HL-60 (cell line): ENCODE results near the gene CAMK2D.

Experiments
- DNase-seq, 2 experiments: peaks; one replicate each; pipeline ENCODE4 v3.0.0-alpha.2; 2010 to 2020; ENCODE audit warnings: low read depth in 1 of 2, low spot score in 1 of 2
- H3K27ac ChIP-seq: fragments of 250-450 bp; sonication (Bioruptor Pico); replicated peaks from 2 replicates; pipeline ENCODE4 v1.5.1; 2020; ENCODE audit warnings: mild to moderate bottlenecking, moderate library complexity
- H3K27me3 ChIP-seq: fragments of 250-450 bp; sonication (Bioruptor Pico); 2 replicates; pipeline ENCODE4 v1.5.1; 2021; ENCODE audit warnings: mild to moderate bottlenecking, moderate library complexity; ENCODE audit not compliant: insufficient read depth, poor library complexity, severe bottlenecking
- H3K4me3 ChIP-seq: replicated peaks from 2 replicates; pipeline ENCODE4 v1.5.1; 2011; ENCODE audit warnings: mild to moderate bottlenecking, control low read depth, low read length; ENCODE audit not compliant: insufficient read depth
- CTCF ChIP-seq: IDR thresholded peaks from one replicate; pipeline ENCODE4 v1.5.1; 2011; ENCODE audit warnings: low read length, control low read depth, inconsistent platforms; ENCODE audit not compliant: insufficient read depth
- GABPA ChIP-seq: IDR thresholded peaks from 2 replicates; pipeline ENCODE4 v1.6.1; 2012; ENCODE audit warnings: low read depth
- POLR2AphosphoS5 ChIP-seq: IDR thresholded peaks from 2 replicates; pipeline ENCODE4 v1.6.1; 2012; ENCODE audit warnings: low read depth
- REST ChIP-seq: IDR thresholded peaks from 2 replicates; pipeline ENCODE4 v1.6.1; 2012; ENCODE audit warnings: low read depth; ENCODE audit not compliant: insufficient replicate concordance
- SPI1 ChIP-seq: IDR thresholded peaks from 2 replicates; pipeline ENCODE4 v1.6.1; 2012; ENCODE audit warnings: low read depth, mild to moderate bottlenecking, borderline replicate concordance

CAMK2D gene

GRCh38 chr4:113773756-113774155, 12.2 kb upstream of the CAMK2D start:
- peaks cover 6% of the 10 kb centered on the region for H3K27me3 ChIP-seq
- no peak overlapping the region for H3K27ac ChIP-seq
- no peak for TF ChIP-seq CTCF
- no peak overlapping the region for H3K4me3 ChIP-seq
- no peak for DNase-seq

GRCh38 chr4:113773014-113773413, 11.5 kb upstream of the CAMK2D start:
- TF ChIP-seq REST (no peak), GABPA (no peak), POLR2AphosphoS5 (no peak), CTCF (no peak), SPI1 (no peak)
- DNase-seq, result no peak
- H3K27ac ChIP-seq, result no peak overlapping the region
- H3K27me3 ChIP-seq, result peaks cover 6% of the 10 kb centered on the region
- H3K4me3 ChIP-seq, result no peak overlapping the region

GRCh38 chr4:113772319-113772718, 10.8 kb upstream of the CAMK2D start:
- TF ChIP-seq POLR2AphosphoS5, result no peak
- no peak for TF ChIP-seq GABPA
- TF ChIP-seq CTCF, result no peak
- no peak for TF ChIP-seq REST
- TF ChIP-seq SPI1, result no peak
- no peak for DNase-seq
- Histone ChIP-seq H3K27ac (no peak overlapping the region), H3K4me3 (no peak overlapping the region), H3K27me3 (peaks cover 6% of the 10 kb centered on the region)

- Histone ChIP-seq H3K27ac (no peak overlapping the region), H3K27me3 (peaks cover 6% of the 10 kb centered on the region), H3K4me3 (no peak overlapping the region)
- no peak for DNase-seq
- TF ChIP-seq REST (no peak), CTCF (no peak), POLR2AphosphoS5 (no peak)
Measured at GRCh38 chr4:113769744-113770143, 8.2 kb upstream of the CAMK2D start.
